Activated naive CD8-positive, alpha-beta T cell (primary cell): Measurements from ENCODE around the gene ARNT2.

ENCODE experiments used
- H3K27ac Mint-ChIP-seq: one replicate; pipeline ENCODE4 v1.8.0; 2021; ENCODE audit warnings: mixed read lengths
- H3K27me3 Mint-ChIP-seq: one replicate; pipeline ENCODE4 v1.8.0; 2021; ENCODE audit warnings: mixed read lengths
- H3K36me3 Mint-ChIP-seq: one replicate; pipeline ENCODE4 v1.8.0; 2021; ENCODE audit warnings: mixed read lengths
- H3K4me1 Mint-ChIP-seq: one replicate; pipeline ENCODE4 v1.8.0; 2021; ENCODE audit warnings: low read depth, mixed read lengths
- H3K4me3 Mint-ChIP-seq: one replicate; pipeline ENCODE4 v1.8.0; 2021; ENCODE audit warnings: mild to moderate bottlenecking, mixed read lengths
- H3K9me3 Mint-ChIP-seq: one replicate; pipeline ENCODE4 v1.8.0; 2021; ENCODE audit warnings: low read depth, mixed read lengths

ARNT2 gene

GRCh38 chr15:80461356-80462095, 57.3 kb downstream of the ARNT2 start:
- Mint-ChIP-seq H3K4me3 (no peak overlapping the region), H3K36me3 (no peaks in the 10 kb centered on the region), H3K27ac (no peak overlapping the region), H3K4me1 (no peaks in the 10 kb centered on the region), H3K9me3 (no peaks in the 10 kb centered on the region), H3K27me3 (no peaks in the 10 kb centered on the region)

- no peak overlapping the region for H3K4me3 Mint-ChIP-seq
- no peak overlapping the region for H3K27ac Mint-ChIP-seq
- H3K36me3 Mint-ChIP-seq: no peaks in the 10 kb centered on the region
- no peaks in the 10 kb centered on the region for H3K4me1 Mint-ChIP-seq
- H3K9me3 Mint-ChIP-seq: no peaks in the 10 kb centered on the region
- H3K27me3 Mint-ChIP-seq: no peaks in the 10 kb centered on the region
Observed at GRCh38 chr15:80462111-80462510, 57.9 kb downstream of the ARNT2 start.

GRCh38 chr15:80462836-80463512, 58.8 kb downstream of the ARNT2 start:
- Mint-ChIP-seq H3K9me3 (no peaks in the 10 kb centered on the region), H3K27me3 (no peaks in the 10 kb centered on the region), H3K4me1 (no peaks in the 10 kb centered on the region), H3K4me3 (no peak overlapping the region), H3K36me3 (no peaks in the 10 kb centered on the region), H3K27ac (no peak overlapping the region)

- H3K27me3 Mint-ChIP-seq: peaks cover 7% of the 10 kb centered on the region
- no peaks in the 10 kb centered on the region for H3K4me1 Mint-ChIP-seq
- H3K27ac Mint-ChIP-seq: no peak overlapping the region
- no peaks in the 10 kb centered on the region for H3K9me3 Mint-ChIP-seq
- H3K36me3 Mint-ChIP-seq: no peaks in the 10 kb centered on the region
- H3K4me3 Mint-ChIP-seq: no peak overlapping the region
Observed at GRCh38 chr15:80464951-80465625, 60.9 kb downstream of the ARNT2 start.

GRCh38 chr15:80465626-80466005, 61.4 kb downstream of the ARNT2 start:
- no peaks in the 10 kb centered on the region for H3K36me3 Mint-ChIP-seq
- no peak overlapping the region for H3K4me3 Mint-ChIP-seq
- no peaks in the 10 kb centered on the region for H3K9me3 Mint-ChIP-seq
- H3K4me1 Mint-ChIP-seq: no peaks in the 10 kb centered on the region
- no peak overlapping the region for H3K27ac Mint-ChIP-seq
- peaks cover 11% of the 10 kb centered on the region for H3K27me3 Mint-ChIP-seq

GRCh38 chr15:80466543-80466942, 62.4 kb downstream of the ARNT2 start:
- Mint-ChIP-seq H3K4me3 (no peak overlapping the region), H3K36me3 (no peaks in the 10 kb centered on the region), H3K27me3 (peaks cover 14% of the 10 kb centered on the region), H3K27ac (no peak overlapping the region), H3K9me3 (no peaks in the 10 kb centered on the region), H3K4me1 (no peaks in the 10 kb centered on the region)

GRCh38 chr15:80467311-80467714, 63.1 kb downstream of the ARNT2 start:
- no peaks in the 10 kb centered on the region for H3K36me3 Mint-ChIP-seq
- no peaks in the 10 kb centered on the region for H3K9me3 Mint-ChIP-seq
- H3K4me3 Mint-ChIP-seq: no peak overlapping the region
- H3K27ac Mint-ChIP-seq: no peak overlapping the region
- H3K4me1 Mint-ChIP-seq: no peaks in the 10 kb centered on the region
- H3K27me3 Mint-ChIP-seq: peaks cover 16% of the 10 kb centered on the region

GRCh38 chr15:80468796-80469195, 64.6 kb downstream of the ARNT2 start:
- Mint-ChIP-seq H3K27ac (no peak overlapping the region), H3K4me3 (no peak overlapping the region), H3K9me3 (no peaks in the 10 kb centered on the region), H3K36me3 (no peaks in the 10 kb centered on the region), H3K27me3 (peaks cover 16% of the 10 kb centered on the region), H3K4me1 (no peaks in the 10 kb centered on the region)

- Mint-ChIP-seq H3K27ac (no peak overlapping the region), H3K4me1 (no peaks in the 10 kb centered on the region), H3K4me3 (no peak overlapping the region), H3K27me3 (peaks cover 16% of the 10 kb centered on the region), H3K36me3 (no peaks in the 10 kb centered on the region), H3K9me3 (peaks cover 7% of the 10 kb centered on the region)
Observed at GRCh38 chr15:80471881-80472280, 67.7 kb downstream of the ARNT2 start.

- no peaks in the 10 kb centered on the region for H3K36me3 Mint-ChIP-seq
- H3K4me3 Mint-ChIP-seq: no peak overlapping the region
- no peaks in the 10 kb centered on the region for H3K4me1 Mint-ChIP-seq
- H3K27ac Mint-ChIP-seq: no peak overlapping the region
- peaks cover 12% of the 10 kb centered on the region for H3K27me3 Mint-ChIP-seq
- peaks cover 10% of the 10 kb centered on the region for H3K9me3 Mint-ChIP-seq
Observed at GRCh38 chr15:80473286-80474223, 69.4 kb downstream of the ARNT2 start.

- H3K27ac Mint-ChIP-seq: no peak overlapping the region
- H3K36me3 Mint-ChIP-seq: no peaks in the 10 kb centered on the region
- no peaks in the 10 kb centered on the region for H3K4me1 Mint-ChIP-seq
- peaks cover 12% of the 10 kb centered on the region for H3K27me3 Mint-ChIP-seq
- no peak overlapping the region for H3K4me3 Mint-ChIP-seq
- peaks cover 10% of the 10 kb centered on the region for H3K9me3 Mint-ChIP-seq
Observed at GRCh38 chr15:80474224-80475215, 70.3 kb downstream of the ARNT2 start.

GRCh38 chr15:80475572-80475971, 71.4 kb downstream of the ARNT2 start:
- Mint-ChIP-seq H3K9me3 (peaks cover 10% of the 10 kb centered on the region), H3K27ac (no peak overlapping the region), H3K4me3 (no peak overlapping the region), H3K36me3 (no peaks in the 10 kb centered on the region), H3K27me3 (peaks cover 5% of the 10 kb centered on the region), H3K4me1 (no peaks in the 10 kb centered on the region)

GRCh38 chr15:80476036-80476435, 71.9 kb downstream of the ARNT2 start:
- peaks cover 4% of the 10 kb centered on the region for H3K27me3 Mint-ChIP-seq

GRCh38 chr15:80478075-80478474, 73.9 kb downstream of the ARNT2 start:
- H3K27ac Mint-ChIP-seq: no peak overlapping the region
- peaks cover 10% of the 10 kb centered on the region for H3K9me3 Mint-ChIP-seq
- H3K4me1 Mint-ChIP-seq: no peaks in the 10 kb centered on the region
- no peak overlapping the region for H3K4me3 Mint-ChIP-seq
- no peaks in the 10 kb centered on the region for H3K36me3 Mint-ChIP-seq
- H3K27me3 Mint-ChIP-seq: peaks cover 2% of the 10 kb centered on the region

More at GRCh38 chr15:80476036-80476435, 71.9 kb downstream of the ARNT2 start:
- H3K36me3 Mint-ChIP-seq: no peaks in the 10 kb centered on the region
- H3K4me3 Mint-ChIP-seq: no peak overlapping the region
- H3K27ac Mint-ChIP-seq: no peak overlapping the region
- no peaks in the 10 kb centered on the region for H3K4me1 Mint-ChIP-seq
- peaks cover 10% of the 10 kb centered on the region for H3K9me3 Mint-ChIP-seq
